ENCODE results near the gene TRNT1. TPM values are rescaled to one million over a fixed set of nuclear protein-coding genes. Genes with fewer than 3 reads are reported as not detected.

The TRNT1 gene
- total RNA-seq, 2 experiments from 2014 or later: 42.3 to 49.4 TPM

DNA sequence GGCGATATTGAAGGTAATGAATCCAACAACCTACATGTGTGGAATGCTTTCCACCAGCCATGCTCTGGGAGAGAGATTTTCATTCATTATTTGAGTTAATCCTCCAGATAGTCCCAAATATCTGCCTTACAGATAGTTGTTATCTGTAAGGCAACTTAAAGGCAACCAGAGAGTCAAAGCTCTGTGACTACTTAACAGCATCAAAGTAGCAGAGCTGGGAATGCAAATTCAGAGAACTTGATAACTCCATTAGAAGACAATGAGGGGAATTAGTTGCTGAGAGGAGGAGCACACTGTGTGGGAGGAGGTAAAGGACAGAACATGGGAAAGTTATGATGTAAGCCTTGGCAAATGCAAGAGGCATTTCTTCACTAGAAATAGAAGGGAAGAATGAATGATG, 63.2 kb downstream of the TRNT1 start:
- CTCF ChIA-PET: interaction anchor here (1.1 to 2.4 kb wide), 3 partner anchors 9 to 11 kb away, joined by 3 to 17 read pairs (median 4); no protein-coding TSS in a partner anchor
- H3K4me3 Mint-ChIP-seq: no peak overlapping the region

GRCh38 chr3:3191675-3192285, 65.0 kb downstream of the TRNT1 start:
- Mint-ChIP-seq H3K27me3 (ENCODE audit: low read depth) (no peaks in the 10 kb centered on the region), H3K36me3 (ENCODE audit: low read depth) (no peaks in the 10 kb centered on the region), H3K27ac (peak overlapping the region; percentile 64), H3K4me1 (ENCODE audit: low read depth) (peaks cover 43% of the 10 kb centered on the region), H3K4me3 (peak overlapping the region; percentile 14), H3K9me3 (peaks cover 7% of the 10 kb centered on the region)
- peak; percentile 26 for DNase-seq
- CTCF ChIA-PET: interaction anchor here (0.6 to 1.7 kb wide), 6 partner anchors 8 to 808 kb away, joined by 3 to 14 read pairs (median 4); no protein-coding TSS in a partner anchor
- intact Hi-C loops (cut with micrococcal nuclease): loop anchor here (2.0 kb wide), 1 partner anchor 607 kb away; the partner anchor contains the start of gene LRRN1

More for the DNA sequence above, 63.2 kb downstream of the TRNT1 start:
- Mint-ChIP-seq H3K27me3 (ENCODE audit: low read depth) (no peaks in the 10 kb centered on the region), H3K9me3 (peaks cover 17% of the 10 kb centered on the region), H3K36me3 (ENCODE audit: low read depth) (no peaks in the 10 kb centered on the region), H3K27ac (no peak overlapping the region), H3K4me1 (ENCODE audit: low read depth) (peaks cover 40% of the 10 kb centered on the region)
- no peak for DNase-seq
- intact Hi-C loops (cut with micrococcal nuclease): loop anchor here (1.0 kb wide), 1 partner anchor 9 kb away; no protein-coding TSS in a partner anchor

DNA sequence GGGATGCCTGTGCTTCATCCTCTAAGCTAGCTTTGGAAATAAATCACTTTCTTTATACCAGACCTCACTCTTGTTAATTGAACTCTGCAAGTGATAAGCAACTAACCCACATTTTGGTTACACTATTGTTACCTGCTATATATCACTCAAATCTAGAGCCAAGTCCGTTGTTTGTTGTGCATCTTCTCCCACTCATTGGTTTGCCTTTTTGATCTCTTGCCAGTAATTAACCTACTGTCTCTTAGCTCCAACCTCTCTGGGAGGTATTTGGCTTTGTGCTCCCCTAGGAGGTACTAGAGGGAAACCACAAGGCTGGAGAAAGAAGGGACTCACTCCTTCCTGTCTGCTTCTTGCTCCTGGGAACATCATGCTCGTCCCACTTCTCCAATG, 65.5 kb downstream of the TRNT1 start:
- no peaks in the 10 kb centered on the region for H3K27me3 Mint-ChIP-seq (ENCODE audit: low read depth)
- peak overlapping the region; percentile 64 for H3K27ac Mint-ChIP-seq
- H3K4me1 Mint-ChIP-seq (ENCODE audit: low read depth): peaks cover 43% of the 10 kb centered on the region
- CTCF ChIA-PET: interaction anchor here (0.6 to 1.7 kb wide), 8 partner anchors 8 to 1076 kb away, joined by 3 to 14 read pairs (median 4); no protein-coding TSS in a partner anchor
- peaks cover 4% of the 10 kb centered on the region for H3K9me3 Mint-ChIP-seq
- intact Hi-C loops (cut with micrococcal nuclease): loop anchor here (2.0 kb wide), 1 partner anchor 607 kb away; the partner anchor contains the start of gene LRRN1
- no peak for DNase-seq
- peak overlapping the region; percentile 14 for H3K4me3 Mint-ChIP-seq
- H3K36me3 Mint-ChIP-seq (ENCODE audit: low read depth): no peaks in the 10 kb centered on the region

DNA sequence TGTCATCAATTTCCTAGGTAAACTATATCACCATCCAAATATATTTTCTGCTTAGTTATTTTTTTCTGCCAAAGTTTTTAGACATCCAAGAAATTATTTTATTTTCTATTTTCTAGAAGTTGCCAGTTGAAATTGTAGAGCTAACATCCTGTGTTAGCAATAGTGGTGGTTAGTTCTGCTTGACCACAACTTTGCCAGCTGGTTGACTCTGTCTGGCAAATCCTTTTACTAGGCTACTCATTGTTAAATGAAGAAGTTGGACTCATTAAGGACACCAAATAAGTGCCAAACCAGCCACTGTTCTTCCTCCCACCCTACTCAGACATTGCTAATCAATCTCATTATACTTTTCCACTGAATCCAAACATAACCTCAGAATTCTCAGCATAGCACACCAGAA, 68.1 kb downstream of the TRNT1 start:
- intact Hi-C loops (cut with micrococcal nuclease): no loop called here
- Mint-ChIP-seq H3K27ac (no peak overlapping the region), H3K4me3 (no peak overlapping the region), H3K36me3 (ENCODE audit: low read depth) (no peaks in the 10 kb centered on the region), H3K4me1 (ENCODE audit: low read depth) (peaks cover 33% of the 10 kb centered on the region), H3K9me3 (no peaks in the 10 kb centered on the region), H3K27me3 (ENCODE audit: low read depth) (no peaks in the 10 kb centered on the region)
- CTCF ChIA-PET: no interaction called here
- no peak for DNase-seq

GRCh38 chr3:3196148-3196861, 69.6 kb downstream of the TRNT1 start:
- peaks cover 26% of the 10 kb centered on the region for H3K4me1 Mint-ChIP-seq (ENCODE audit: low read depth)
- H3K27ac Mint-ChIP-seq: no peak overlapping the region
- no peaks in the 10 kb centered on the region for H3K36me3 Mint-ChIP-seq (ENCODE audit: low read depth)
- H3K9me3 Mint-ChIP-seq: no peaks in the 10 kb centered on the region
- peak; percentile 38 for DNase-seq
- intact Hi-C loops (cut with micrococcal nuclease): loop anchor here (1.0 kb wide), 2 partner anchors 802 to 1094 kb away; no protein-coding TSS in a partner anchor
- H3K27me3 Mint-ChIP-seq (ENCODE audit: low read depth): no peaks in the 10 kb centered on the region
- H3K4me3 Mint-ChIP-seq: no peak overlapping the region
- CTCF ChIA-PET: interaction anchor here (1.6 kb wide), 1 partner anchor 801 kb away, joined by 5 read pairs; no protein-coding TSS in a partner anchor

Other genes starting within 250 kb of the TRNT1 start
- gene IL5RA, start 16.6 kb upstream of the TRNT1 start, total RNA-seq: not detected
- 10 to 100 TPM; 44.1 to 48.0 TPM for gene CRBN, start 52.8 kb downstream of the TRNT1 start, total RNA-seq